ENCODE results near the gene OOSP2.

OOSP2 gene

GRCh38 chr11:60080535-60080934, 40.3 kb downstream of the OOSP2 start:
- DNase-seq: no peak

- no peak for DNase-seq
Observed at GRCh38 chr11:60084631-60085273, 44.5 kb downstream of the OOSP2 start.

- DNase-seq: no peak
Observed at GRCh38 chr11:60085909-60086308, 45.7 kb downstream of the OOSP2 start.

GRCh38 chr11:60087239-60087638, 47.0 kb downstream of the OOSP2 start:
- DNase-seq: no peak

GRCh38 chr11:60088364-60088763, 48.2 kb downstream of the OOSP2 start, which contains the start of gene MS4A2:
Gene MS4A2 (plus strand): TSS chr11:60088664. CDS start chr11:60088766, 102 bp downstream.
- no peak for DNase-seq

- DNase-seq: no peak
Observed at GRCh38 chr11:60095477-60096120, 55.4 kb downstream of the OOSP2 start.

- no peak for DNase-seq
Observed at GRCh38 chr11:60097189-60097588, 57.0 kb downstream of the OOSP2 start.

Data from effector CD8-positive, alpha-beta T cell (primary cell).